ENCODE measurements around the gene GABRB2. TPM values are rescaled to one million over a fixed set of nuclear protein-coding genes. Genes with fewer than 3 reads are reported as not detected.
"Not testable (repeated sequence)": the region's sequence is repeated elsewhere in the genome, so short reads cannot be mapped to it uniquely, and the experiment has no call there.

Gene GABRB2
- total and polyA plus RNA-seq, 2 donors, result 0.09 to 0.85 TPM

GRCh38 chr5:161507591-161507990 is 38.9 kb downstream of the GABRB2 start:
- Histone ChIP-seq H3K27ac (ENCODE audit: low read depth in 1 of 2, low read length in 1 of 2) (no peak overlapping the region), H3K36me3 (ENCODE audit: control insufficient read depth in 2 of 2, insufficient read depth in 2 of 2, low read length in 1 of 2) (no peaks in the 10 kb centered on the region), H3K4me3 (ENCODE audit: low read length in 2 of 2) (no peak overlapping the region), H3K4me1 (ENCODE audit: control insufficient read depth in 2 of 2, insufficient read depth in 2 of 2, low read length in 2 of 2) (no peaks in the 10 kb centered on the region), H3K9me3 (ENCODE audit: control insufficient read depth in 2 of 2, insufficient read depth in 1 of 2, low read length in 1 of 2) (no peaks in the 10 kb centered on the region), H3K27me3 (ENCODE audit: control insufficient read depth in 2 of 2, insufficient read depth in 1 of 2, low read length in 1 of 2) (no peaks in the 10 kb centered on the region)
- 70% methylated on average over 2 of the region's 2 CpGs for WGBS
- no peak for DNase-seq (ENCODE audit: low read depth in 6 of 9, low spot score in 9 of 9)

DNA sequence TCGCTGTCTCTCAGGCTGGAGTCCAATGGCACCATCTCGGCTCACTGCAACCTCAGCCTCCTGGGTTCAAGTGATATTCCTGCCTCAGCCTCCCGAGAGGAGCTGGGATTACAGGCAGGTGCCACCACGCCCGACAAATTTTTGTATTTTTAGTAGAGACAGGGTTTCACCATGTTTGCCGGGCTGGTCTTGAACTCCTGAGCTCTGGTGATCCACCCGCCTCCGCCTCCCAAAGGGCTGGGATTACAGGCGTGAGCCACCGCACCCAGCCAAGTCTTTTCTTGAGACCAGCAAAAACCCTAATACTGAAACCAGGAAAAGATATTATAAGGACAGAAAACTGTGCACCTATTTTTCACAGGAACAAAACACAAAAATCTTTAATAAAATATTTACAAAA is 41.4 kb downstream of the GABRB2 start:
- not testable (repeated sequence) for H3K9me3 ChIP-seq (ENCODE audit: control insufficient read depth in 2 of 2, insufficient read depth in 1 of 2, low read length in 1 of 2); H3K27me3 ChIP-seq (ENCODE audit: control insufficient read depth in 2 of 2, insufficient read depth in 1 of 2, low read length in 1 of 2); DNase-seq (ENCODE audit: low read depth in 6 of 9, low spot score in 9 of 9); H3K27ac ChIP-seq (ENCODE audit: low read depth in 1 of 2, low read length in 1 of 2); H3K36me3 ChIP-seq (ENCODE audit: control insufficient read depth in 2 of 2, insufficient read depth in 2 of 2, low read length in 1 of 2); H3K4me1 ChIP-seq (ENCODE audit: control insufficient read depth in 2 of 2, insufficient read depth in 2 of 2, low read length in 2 of 2); H3K4me3 ChIP-seq (ENCODE audit: low read length in 2 of 2)
- 95% methylated on average over 10 of the region's 10 CpGs for WGBS

DNA sequence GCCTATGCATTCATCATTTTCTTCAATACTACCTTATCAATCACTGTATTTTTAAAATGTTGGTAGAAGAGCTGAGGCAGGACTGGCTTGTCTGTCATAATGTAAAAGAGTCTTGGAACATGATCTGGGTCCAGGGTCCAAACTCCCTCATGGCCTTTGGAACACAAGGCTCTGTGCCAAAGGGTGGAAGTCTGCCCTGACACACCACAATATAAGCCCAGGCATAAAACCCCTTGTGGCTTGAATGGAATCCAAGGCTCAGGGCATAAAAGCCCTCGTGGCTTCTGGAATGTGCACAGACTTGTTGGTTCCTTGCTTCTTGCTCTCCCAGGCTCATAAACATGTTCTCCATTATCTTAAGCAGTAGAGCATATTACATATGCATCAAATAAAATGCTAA is 48.0 kb downstream of the GABRB2 start:
- Histone ChIP-seq H3K36me3 (ENCODE audit: control insufficient read depth in 2 of 2, insufficient read depth in 2 of 2, low read length in 1 of 2) (no peaks in the 10 kb centered on the region), H3K4me3 (ENCODE audit: low read length in 2 of 2) (no peak overlapping the region), H3K4me1 (ENCODE audit: control insufficient read depth in 2 of 2, insufficient read depth in 2 of 2, low read length in 2 of 2) (no peaks in the 10 kb centered on the region), H3K27ac (ENCODE audit: low read depth in 1 of 2, low read length in 1 of 2) (no peak overlapping the region), H3K9me3 (ENCODE audit: control insufficient read depth in 2 of 2, insufficient read depth in 1 of 2, low read length in 1 of 2) (peaks cover 0 to 3% of the 10 kb centered on the region in 2 donors), H3K27me3 (ENCODE audit: control insufficient read depth in 2 of 2, insufficient read depth in 1 of 2, low read length in 1 of 2) (no peaks in the 10 kb centered on the region)
- 80% methylated on average over 1 of the region's 1 CpG for WGBS
- DNase-seq (ENCODE audit: low read depth in 6 of 9, low spot score in 9 of 9), result no peak

GRCh38 chr5:161483721-161484120 is 62.8 kb downstream of the GABRB2 start:
- Histone ChIP-seq H3K9me3 (ENCODE audit: control insufficient read depth in 2 of 2, insufficient read depth in 1 of 2, low read length in 1 of 2) (no peaks in the 10 kb centered on the region), H3K27ac (ENCODE audit: low read depth in 1 of 2, low read length in 1 of 2) (no peak overlapping the region), H3K4me3 (ENCODE audit: low read length in 2 of 2) (no peak overlapping the region), H3K27me3 (ENCODE audit: control insufficient read depth in 2 of 2, insufficient read depth in 1 of 2, low read length in 1 of 2) (no peaks in the 10 kb centered on the region), H3K36me3 (ENCODE audit: control insufficient read depth in 2 of 2, insufficient read depth in 2 of 2, low read length in 1 of 2) (no peaks in the 10 kb centered on the region), H3K4me1 (ENCODE audit: control insufficient read depth in 2 of 2, insufficient read depth in 2 of 2, low read length in 2 of 2) (no peaks in the 10 kb centered on the region)
- no peak for DNase-seq (ENCODE audit: low read depth in 6 of 9, low spot score in 9 of 9)

DNA sequence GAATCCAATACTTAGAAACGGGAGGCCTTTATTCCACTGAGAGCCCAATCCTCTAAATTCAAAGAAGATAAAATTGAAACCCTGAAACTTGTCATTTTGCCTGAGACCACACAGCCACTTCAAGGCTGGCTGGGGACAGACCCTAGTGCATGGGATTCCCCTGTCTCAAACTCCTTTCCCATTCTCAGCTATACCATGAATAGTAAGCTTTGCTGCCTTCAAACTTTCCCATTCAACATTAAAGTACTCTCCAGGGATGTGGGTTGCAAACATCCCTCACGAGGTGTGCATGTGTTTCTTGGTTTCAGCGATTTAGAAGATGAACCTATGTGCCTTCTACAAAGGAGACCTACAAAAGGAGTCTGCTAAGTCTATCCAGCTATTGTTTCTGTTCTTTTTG is 64.6 kb downstream of the GABRB2 start:
- no peaks in the 10 kb centered on the region for H3K4me1 ChIP-seq (ENCODE audit: control insufficient read depth in 2 of 2, insufficient read depth in 2 of 2, low read length in 2 of 2)
- no peaks in the 10 kb centered on the region for H3K36me3 ChIP-seq (ENCODE audit: control insufficient read depth in 2 of 2, insufficient read depth in 2 of 2, low read length in 1 of 2)
- no peaks in the 10 kb centered on the region for H3K9me3 ChIP-seq (ENCODE audit: control insufficient read depth in 2 of 2, insufficient read depth in 1 of 2, low read length in 1 of 2)
- H3K27ac ChIP-seq (ENCODE audit: low read depth in 1 of 2, low read length in 1 of 2), result no peak overlapping the region
- WGBS, result 92% methylated on average over 3 of the region's 3 CpGs
- no peaks in the 10 kb centered on the region for H3K27me3 ChIP-seq (ENCODE audit: control insufficient read depth in 2 of 2, insufficient read depth in 1 of 2, low read length in 1 of 2)
- no peak overlapping the region for H3K4me3 ChIP-seq (ENCODE audit: low read length in 2 of 2)
- DNase-seq (ENCODE audit: low read depth in 6 of 9, low spot score in 9 of 9), result no peak

DNA sequence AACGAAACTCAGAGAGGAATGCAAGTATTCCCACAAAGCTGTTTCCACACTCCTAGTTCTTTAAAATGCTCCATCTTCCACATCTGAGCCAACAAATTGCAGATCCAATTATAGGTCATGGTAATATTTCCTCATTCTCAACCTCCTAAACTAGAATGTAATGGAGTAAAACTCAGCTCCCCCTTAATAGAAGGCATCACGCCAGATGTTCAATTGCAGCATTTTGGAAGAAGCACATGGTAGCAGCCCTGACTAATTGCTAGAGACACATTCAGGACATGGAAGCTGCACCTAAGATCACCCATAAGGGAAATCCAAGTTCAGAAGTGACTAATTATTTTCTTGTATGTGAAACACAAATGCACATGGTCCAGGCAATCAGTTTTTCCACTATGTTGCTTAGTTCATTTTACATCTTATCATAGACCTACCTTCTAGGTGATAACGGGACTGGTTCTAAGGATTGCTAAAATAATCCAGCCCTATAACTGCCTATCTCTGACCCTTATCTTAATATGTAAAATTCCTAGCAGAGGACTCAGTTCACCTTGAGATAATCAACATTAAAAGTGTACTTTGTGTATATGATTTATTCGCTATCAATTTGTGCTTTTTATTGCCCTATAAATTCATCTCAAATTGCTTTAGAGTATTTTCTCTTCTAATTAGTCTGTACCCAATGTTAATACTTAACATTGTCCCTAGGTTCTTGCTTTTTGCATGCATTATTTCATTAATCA is 75.1 kb downstream of the GABRB2 start:
- H3K36me3 ChIP-seq (ENCODE audit: control insufficient read depth in 2 of 2, insufficient read depth in 2 of 2, low read length in 1 of 2), result no peaks in the 10 kb centered on the region
- H3K4me1 ChIP-seq (ENCODE audit: control insufficient read depth in 2 of 2, insufficient read depth in 2 of 2, low read length in 2 of 2), result no peaks in the 10 kb centered on the region
- WGBS, result 89% methylated on average over 4 of the region's 4 CpGs
- no peaks in the 10 kb centered on the region for H3K9me3 ChIP-seq (ENCODE audit: control insufficient read depth in 2 of 2, insufficient read depth in 1 of 2, low read length in 1 of 2)
- H3K4me3 ChIP-seq (ENCODE audit: low read length in 2 of 2), result no peak overlapping the region
- H3K27ac ChIP-seq (ENCODE audit: low read depth in 1 of 2, low read length in 1 of 2), result no peak overlapping the region
- H3K27me3 ChIP-seq (ENCODE audit: control insufficient read depth in 2 of 2, insufficient read depth in 1 of 2, low read length in 1 of 2), result no peaks in the 10 kb centered on the region
- no peak for DNase-seq (ENCODE audit: low read depth in 6 of 9, low spot score in 9 of 9)

DNA sequence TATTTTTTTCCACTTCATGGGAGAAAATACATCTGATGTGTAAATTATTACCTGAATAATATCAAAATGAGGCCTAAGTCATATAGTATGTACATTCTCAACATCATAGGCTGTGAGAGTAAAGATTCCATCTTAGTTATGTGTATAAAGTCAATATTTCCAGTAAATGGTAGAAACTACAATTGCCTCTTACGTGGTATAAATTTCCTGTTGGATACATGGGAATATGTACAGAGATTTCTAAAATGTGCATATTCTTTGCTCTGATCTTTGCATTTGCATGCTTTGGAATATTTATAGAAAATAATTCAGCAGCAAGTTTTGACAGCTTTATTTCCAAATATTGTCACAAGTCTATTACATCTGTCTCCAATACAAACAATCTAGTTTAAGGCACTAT is 78.8 kb downstream of the GABRB2 start:
- Histone ChIP-seq H3K36me3 (ENCODE audit: control insufficient read depth in 2 of 2, insufficient read depth in 2 of 2, low read length in 1 of 2) (no peaks in the 10 kb centered on the region), H3K4me1 (ENCODE audit: control insufficient read depth in 2 of 2, insufficient read depth in 2 of 2, low read length in 2 of 2) (no peaks in the 10 kb centered on the region), H3K9me3 (ENCODE audit: control insufficient read depth in 2 of 2, insufficient read depth in 1 of 2, low read length in 1 of 2) (no peaks in the 10 kb centered on the region), H3K4me3 (ENCODE audit: low read length in 2 of 2) (no peak overlapping the region), H3K27me3 (ENCODE audit: control insufficient read depth in 2 of 2, insufficient read depth in 1 of 2, low read length in 1 of 2) (no peaks in the 10 kb centered on the region), H3K27ac (ENCODE audit: low read depth in 1 of 2, low read length in 1 of 2) (no peak overlapping the region)
- no peak for DNase-seq (ENCODE audit: low read depth in 6 of 9, low spot score in 9 of 9)
- WGBS, result 93% methylated on average over 1 of the region's 1 CpG

GRCh38 chr5:161460741-161461140 is 85.8 kb downstream of the GABRB2 start:
- no peak overlapping the region for H3K4me3 ChIP-seq (ENCODE audit: low read length in 2 of 2)
- H3K36me3 ChIP-seq (ENCODE audit: control insufficient read depth in 2 of 2, insufficient read depth in 2 of 2, low read length in 1 of 2), result no peaks in the 10 kb centered on the region
- no peak overlapping the region for H3K27ac ChIP-seq (ENCODE audit: low read depth in 1 of 2, low read length in 1 of 2)
- H3K27me3 ChIP-seq (ENCODE audit: control insufficient read depth in 2 of 2, insufficient read depth in 1 of 2, low read length in 1 of 2), result no peaks in the 10 kb centered on the region
- WGBS, result 90% methylated on average over 1 of the region's 1 CpG
- H3K9me3 ChIP-seq (ENCODE audit: control insufficient read depth in 2 of 2, insufficient read depth in 1 of 2, low read length in 1 of 2), result no peaks in the 10 kb centered on the region
- H3K4me1 ChIP-seq (ENCODE audit: control insufficient read depth in 2 of 2, insufficient read depth in 2 of 2, low read length in 2 of 2), result no peaks in the 10 kb centered on the region
- no peak for DNase-seq (ENCODE audit: low read depth in 6 of 9, low spot score in 9 of 9)

GRCh38 chr5:161446655-161447054 is 99.9 kb downstream of the GABRB2 start:
- WGBS, result 90% methylated on average over 1 of the region's 1 CpG
- H3K27ac ChIP-seq (ENCODE audit: low read depth in 1 of 2, low read length in 1 of 2), result no peak overlapping the region
- no peaks in the 10 kb centered on the region for H3K36me3 ChIP-seq (ENCODE audit: control insufficient read depth in 2 of 2, insufficient read depth in 2 of 2, low read length in 1 of 2)
- no peaks in the 10 kb centered on the region for H3K9me3 ChIP-seq (ENCODE audit: control insufficient read depth in 2 of 2, insufficient read depth in 1 of 2, low read length in 1 of 2)
- no peaks in the 10 kb centered on the region for H3K4me1 ChIP-seq (ENCODE audit: control insufficient read depth in 2 of 2, insufficient read depth in 2 of 2, low read length in 2 of 2)
- DNase-seq (ENCODE audit: low read depth in 6 of 9, low spot score in 9 of 9), result no peak
- no peaks in the 10 kb centered on the region for H3K27me3 ChIP-seq (ENCODE audit: control insufficient read depth in 2 of 2, insufficient read depth in 1 of 2, low read length in 1 of 2)
- no peak overlapping the region for H3K4me3 ChIP-seq (ENCODE audit: low read length in 2 of 2)

DNA sequence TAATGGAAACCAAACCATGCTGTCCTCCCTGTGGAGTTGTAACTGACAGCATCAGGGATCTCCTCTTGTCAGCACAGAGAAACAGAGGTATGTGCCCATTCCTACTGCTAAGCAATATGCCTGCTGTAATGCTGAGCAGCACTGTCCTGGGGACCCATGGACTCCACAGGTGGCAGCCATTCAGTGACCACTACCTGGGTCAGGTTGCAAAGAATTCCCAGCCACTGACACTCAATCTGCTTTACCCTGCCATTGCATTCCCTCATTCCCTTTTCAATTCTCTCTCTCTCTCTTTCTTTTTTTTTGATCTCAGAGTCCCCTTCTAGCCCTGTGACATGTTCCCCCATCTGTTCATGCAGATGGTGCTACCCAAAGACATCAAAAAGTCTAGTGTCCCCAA is 104.1 kb downstream of the GABRB2 start:
- Histone ChIP-seq H3K4me3 (ENCODE audit: low read length in 2 of 2) (no peak overlapping the region), H3K9me3 (ENCODE audit: control insufficient read depth in 2 of 2, insufficient read depth in 1 of 2, low read length in 1 of 2) (no peaks in the 10 kb centered on the region), H3K36me3 (ENCODE audit: control insufficient read depth in 2 of 2, insufficient read depth in 2 of 2, low read length in 1 of 2) (no peaks in the 10 kb centered on the region), H3K4me1 (ENCODE audit: control insufficient read depth in 2 of 2, insufficient read depth in 2 of 2, low read length in 2 of 2) (no peaks in the 10 kb centered on the region), H3K27me3 (ENCODE audit: control insufficient read depth in 2 of 2, insufficient read depth in 1 of 2, low read length in 1 of 2) (no peaks in the 10 kb centered on the region), H3K27ac (ENCODE audit: low read depth in 1 of 2, low read length in 1 of 2) (no peak overlapping the region)
- no peak for DNase-seq (ENCODE audit: low read depth in 6 of 9, low spot score in 9 of 9)

All from thymus (tissue), 11 donors.